NCI-H345 treated with DMSO at 0.1 percent for 48 hours (cell line): ENCODE results near the gene OR6B2.

Experiments used
- DNase-seq: peaks from one replicate; lab custom pipeline; 2025; ENCODE audit not compliant: unreplicated experiment; lab: John Stamatoyannopoulos, UW

The OR6B2 gene

GRCh38 chr2:239983004-239983778 lies 47.0 kb downstream of the OR6B2 start:
- DNase-seq: no peak
